ENCODE measurements around the gene TNFAIP3.

DNA sequence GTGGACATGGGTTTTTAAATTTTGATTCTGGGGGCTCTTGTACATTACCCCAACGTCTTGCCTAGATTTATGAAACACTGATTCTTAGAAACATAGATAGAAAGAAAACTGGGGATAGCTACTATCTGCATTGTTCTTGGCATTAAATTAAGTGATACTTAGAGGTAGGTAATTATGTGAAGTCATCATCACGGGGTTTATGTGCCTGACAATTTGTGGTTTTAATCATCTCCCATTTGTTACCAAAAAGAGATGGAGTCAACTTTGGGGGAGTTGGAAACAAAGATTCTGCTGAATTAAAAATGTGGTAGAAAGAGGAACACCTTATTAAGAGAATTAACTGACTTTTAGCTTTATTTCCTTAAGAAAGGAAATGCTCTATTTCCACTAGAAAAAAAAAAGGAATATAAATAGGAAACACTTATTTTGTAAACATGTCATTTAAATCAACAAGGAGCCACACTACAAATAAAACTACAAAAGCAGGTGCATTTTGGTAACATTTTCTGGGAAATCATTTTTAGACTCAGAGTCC, 5.6 kb downstream of the TNFAIP3 start:
- TF ChIP-seq EP300 (IDR thresholded peaks at IDR 0.05): no peak
- TF ChIP-seq POLR2A (IDR thresholded peaks at IDR 0.05; ENCODE audit: low read depth): no peak
- TF ChIP-seq, protein P1, sequence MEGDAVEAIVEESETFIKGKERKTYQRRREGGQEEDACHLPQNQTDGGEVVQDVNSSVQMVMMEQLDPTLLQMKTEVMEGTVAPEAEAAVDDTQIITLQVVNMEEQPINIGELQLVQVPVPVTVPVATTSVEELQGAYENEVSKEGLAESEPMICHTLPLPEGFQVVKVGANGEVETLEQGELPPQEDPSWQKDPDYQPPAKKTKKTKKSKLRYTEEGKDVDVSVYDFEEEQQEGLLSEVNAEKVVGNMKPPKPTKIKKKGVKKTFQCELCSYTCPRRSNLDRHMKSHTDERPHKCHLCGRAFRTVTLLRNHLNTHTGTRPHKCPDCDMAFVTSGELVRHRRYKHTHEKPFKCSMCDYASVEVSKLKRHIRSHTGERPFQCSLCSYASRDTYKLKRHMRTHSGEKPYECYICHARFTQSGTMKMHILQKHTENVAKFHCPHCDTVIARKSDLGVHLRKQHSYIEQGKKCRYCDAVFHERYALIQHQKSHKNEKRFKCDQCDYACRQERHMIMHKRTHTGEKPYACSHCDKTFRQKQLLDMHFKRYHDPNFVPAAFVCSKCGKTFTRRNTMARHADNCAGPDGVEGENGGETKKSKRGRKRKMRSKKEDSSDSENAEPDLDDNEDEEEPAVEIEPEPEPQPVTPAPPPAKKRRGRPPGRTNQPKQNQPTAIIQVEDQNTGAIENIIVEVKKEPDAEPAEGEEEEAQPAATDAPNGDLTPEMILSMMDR (IDR thresholded peaks at IDR 0.05): no peak

Measured in esophagus muscularis mucosa (tissue), 4 donors.